PC-3 (cell line): ENCODE measurements around the gene KRTAP17-1. TPM values are rescaled to one million over a fixed set of nuclear protein-coding genes. Genes with fewer than 3 reads are reported as not detected.

ENCODE experiments used
- ATAC-seq: fragments of 200-7000 bp; cut with Tn5 transposase; 2 replicates; pipeline ENCODE4 v1.9.1; 2020; ENCODE audit warnings: mild to moderate bottlenecking, moderate library complexity
- BruUV-seq: library from RNA; stranded (reverse); fragments of 400-500 nt; replicated peaks from 2 replicates; lab custom pipeline; 2021; lab: Mats Ljungman, UMichigan
- CTCF ChIA-PET: fragments of 300-600 bp; sonication (Branson Sonifier 250); formaldehyde crosslinking; loops from one replicate; lab custom pipeline; 2022; ENCODE audit warnings: antibody characterized with exemption; lab: Charles Lee
- POLR2A ChIA-PET: fragments of 300-600 bp; sonication (Branson Sonifier 250); formaldehyde crosslinking; loops from one replicate; lab custom pipeline; 2022; ENCODE audit warnings: antibody characterized with exemption; ENCODE audit not compliant: unreplicated experiment; lab: Charles Lee
- DNase-seq: peaks from one replicate; pipeline ENCODE4 v3.0.0-alpha.2; 2015
- H2AFZ ChIP-seq: fragments of 300-600 bp; sonication (generic); 2 replicates; pipeline ENCODE4 v1.6.0; 2016; ENCODE audit warnings: antibody characterized with exemption, low read length
- H3F3A ChIP-seq: fragments of 300-600 bp; sonication (generic); one replicate; pipeline ENCODE4 v1.6.0; 2017; ENCODE audit warnings: antibody characterized with exemption, low read length, control low read depth, mild to moderate bottlenecking; ENCODE audit not compliant: unreplicated experiment
- H3K27ac ChIP-seq: fragments of 300-600 bp; sonication (generic); 2 replicates; pipeline ENCODE4 v1.5.1; 2016; ENCODE audit warnings: mild to moderate bottlenecking, low read length
- H3K27me3 ChIP-seq: fragments of 300-600 bp; sonication (generic); 2 replicates; pipeline ENCODE4 v1.6.1; 2016; ENCODE audit warnings: low read length, mixed read lengths
- H3K36me3 ChIP-seq: fragments of 300-600 bp; sonication (generic); 2 replicates; pipeline ENCODE4 v1.6.1; 2016; ENCODE audit warnings: low read depth, mixed run types, low read length, mixed read lengths
- H3K4me1 ChIP-seq: fragments of 300-600 bp; sonication (generic); 2 replicates; pipeline ENCODE4 v1.5.1; 2016; ENCODE audit warnings: low read length; ENCODE audit not compliant: insufficient read depth
- H3K4me2 ChIP-seq: fragments of 300-600 bp; sonication (generic); 2 replicates; pipeline ENCODE4 v1.6.0; 2016; ENCODE audit warnings: low read length
- H3K4me3 ChIP-seq: fragments of 300-600 bp; sonication (generic); 2 replicates; pipeline ENCODE4 v1.5.1; 2016; ENCODE audit warnings: mild to moderate bottlenecking, low read length, mixed read lengths
- H3K79me2 ChIP-seq: fragments of 300-600 bp; sonication (generic); 2 replicates; pipeline ENCODE4 v1.6.1; 2017; ENCODE audit warnings: low read length, mixed read lengths
- H3K9ac ChIP-seq: fragments of 300-600 bp; sonication (generic); 2 replicates; pipeline ENCODE4 v1.6.0; 2016; ENCODE audit warnings: mild to moderate bottlenecking, low read length
- H3K9me2 ChIP-seq: fragments of 300-600 bp; sonication (generic); replicated peaks from 2 replicates; pipeline ENCODE4 v1.6.1; 2016; ENCODE audit warnings: mixed run types, low read length, mixed read lengths
- H3K9me3 ChIP-seq: fragments of 300-600 bp; sonication (generic); 2 replicates; pipeline ENCODE4 v1.6.1; 2016; ENCODE audit warnings: low read length, mixed read lengths
- H4K20me1 ChIP-seq: fragments of 300-600 bp; sonication (generic); 2 replicates; pipeline ENCODE4 v1.6.1; 2016; ENCODE audit warnings: low read length, mixed read lengths
- CTCF ChIP-seq: fragments of 300-600 bp; sonication (generic); conservative IDR thresholded peaks from 2 replicates; pipeline ENCODE4 v1.5.1; 2017; ENCODE audit warnings: antibody characterized with exemption, low read depth, mild to moderate bottlenecking, low read length
- EZH2 ChIP-seq: fragments of 300-600 bp; sonication (generic); IDR thresholded peaks from one replicate; pipeline ENCODE4 v1.6.1; 2017; ENCODE audit warnings: antibody characterized with exemption, mild to moderate bottlenecking, low read length; ENCODE audit not compliant: unreplicated experiment
- EZH2phosphoT487 ChIP-seq: fragments of 300-600 bp; sonication (generic); IDR thresholded peaks from 2 replicates; pipeline ENCODE4 v1.6.1; 2018; ENCODE audit warnings: mild to moderate bottlenecking, antibody characterized with exemption, low read length, borderline replicate concordance
- intact Hi-C: fragments of 100-400 bp; cut with micrococcal nuclease; formaldehyde crosslinking; loops from 2 replicates; pipeline ENCODE4 v1.9.0; 2023
- total RNA-seq: library from RNA; depleted of rRNA; stranded (reverse); fragments of >200 nt; gene quantifications from 2 replicates; pipeline ENCODE4 v1.2.3, GENCODE V29; 2014

Gene KRTAP17-1
- total RNA-seq, 1 experiment from 2014 or later, result not detected

- Histone ChIP-seq H2AFZ (no peak overlapping the region), H3F3A (no peaks in the 10 kb centered on the region), H3K4me2 (no peak overlapping the region), H3K27ac (no peak overlapping the region), H3K79me2 (no peaks in the 10 kb centered on the region), H3K9ac (no peak overlapping the region), H3K4me1 (no peaks in the 10 kb centered on the region), H4K20me1 (no peaks in the 10 kb centered on the region), H3K4me3 (no peak overlapping the region), H3K9me2 (no peaks in the 10 kb centered on the region), H3K9me3 (no peaks in the 10 kb centered on the region), H3K36me3 (no peaks in the 10 kb centered on the region), H3K27me3 (no peaks in the 10 kb centered on the region)
- DNase-seq (no peak), ATAC-seq (no peak; the same call in 1 of the 2 replicates)
- no peak for TF ChIP-seq EZH2
- TF ChIP-seq CTCF, result no peak
- TF ChIP-seq EZH2phosphoT487, result no peak
- POLR2A ChIA-PET, result no interaction called here
- BruUV-seq, result no TSS peak
- intact Hi-C loops, result no loop called here
- CTCF ChIA-PET, result no interaction called here
These were observed 7.9 kb downstream of the KRTAP17-1 start for GRCh38 chr17:41307647-41308046.

DNA sequence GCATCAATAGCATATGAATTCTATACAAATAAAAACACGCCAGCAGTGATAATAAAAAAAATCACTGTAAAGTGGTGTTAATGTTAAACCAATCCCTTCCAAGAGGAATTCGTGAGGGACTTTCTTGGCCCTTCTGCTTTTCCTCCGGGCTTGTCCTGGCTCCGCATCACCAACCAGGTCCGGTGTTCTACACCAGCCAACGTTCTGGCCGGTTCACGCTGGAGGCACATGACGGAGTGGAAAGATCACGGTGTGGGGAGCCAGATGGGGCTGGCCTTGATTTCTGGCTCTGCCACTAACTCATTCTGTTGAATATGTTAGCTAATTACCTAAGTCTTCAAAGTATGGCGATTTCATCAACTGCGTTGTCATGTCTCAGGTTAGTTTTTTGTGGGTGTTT lies 11.4 kb downstream of the KRTAP17-1 start:
- Histone ChIP-seq H4K20me1 (no peaks in the 10 kb centered on the region), H3K4me2 (no peak overlapping the region), H3K4me1 (no peaks in the 10 kb centered on the region), H3K27me3 (no peaks in the 10 kb centered on the region), H3K79me2 (no peaks in the 10 kb centered on the region), H2AFZ (no peak overlapping the region), H3K27ac (no peak overlapping the region), H3K9ac (no peak overlapping the region), H3K9me2 (no peaks in the 10 kb centered on the region), H3F3A (no peaks in the 10 kb centered on the region), H3K9me3 (no peaks in the 10 kb centered on the region), H3K4me3 (no peak overlapping the region), H3K36me3 (no peaks in the 10 kb centered on the region)
- CTCF ChIA-PET, result no interaction called here
- TF ChIP-seq EZH2phosphoT487, result no peak
- no peak for TF ChIP-seq EZH2
- TF ChIP-seq CTCF, result no peak
- POLR2A ChIA-PET, result no interaction called here
- ATAC-seq (no peak), DNase-seq (no peak)
- no TSS peak for BruUV-seq
- intact Hi-C loops, result no loop called here

GRCh38 chr17:41302981-41303380 lies 12.5 kb downstream of the KRTAP17-1 start:
- no peak for TF ChIP-seq EZH2phosphoT487
- TF ChIP-seq CTCF, result no peak
- no peak for TF ChIP-seq EZH2
- H3K4me3 ChIP-seq, result no peak overlapping the region
- BruUV-seq, result no TSS peak
- intact Hi-C loops, result no loop called here
- no peaks in the 10 kb centered on the region for H3K79me2 ChIP-seq
- no peak for ATAC-seq
- H3K9me3 ChIP-seq, result no peaks in the 10 kb centered on the region
- H3K9me2 ChIP-seq, result no peaks in the 10 kb centered on the region
- H3K27ac ChIP-seq, result no peak overlapping the region
- no peaks in the 10 kb centered on the region for H3K4me1 ChIP-seq
- no peak for DNase-seq
- CTCF ChIA-PET, result no interaction called here
- H3K9ac ChIP-seq, result no peak overlapping the region
- no peak overlapping the region for H2AFZ ChIP-seq
- H3F3A ChIP-seq, result no peaks in the 10 kb centered on the region
- no peaks in the 10 kb centered on the region for H4K20me1 ChIP-seq
- no peaks in the 10 kb centered on the region for H3K27me3 ChIP-seq
- H3K4me2 ChIP-seq, result no peak overlapping the region
- no peaks in the 10 kb centered on the region for H3K36me3 ChIP-seq
- POLR2A ChIA-PET, result no interaction called here
